T47D (cell line): Measurements from ENCODE around the gene ACOX3.

Experiments used
- DNase-seq, 2 experiments: peaks; one replicate each; pipeline versions ENCODE4 v3.0.0 to v3.0.0-alpha.2; 2011 to 2012; ENCODE audit warnings: low read depth in 1 of 2, low spot score in 1 of 2
- JUND ChIP-seq: IDR thresholded peaks from 2 replicates; pipeline ENCODE4 v1.6.1; 2012; ENCODE audit warnings: low read depth
- in situ Hi-C: cut with HindIII; loops from 2 replicates; pipeline ENCODE4 v1.10.0; 2016; ENCODE audit warnings: low sequenced_read_pairs, low pct_unique_long_range_greater_than_20kb

Gene ACOX3

DNA sequence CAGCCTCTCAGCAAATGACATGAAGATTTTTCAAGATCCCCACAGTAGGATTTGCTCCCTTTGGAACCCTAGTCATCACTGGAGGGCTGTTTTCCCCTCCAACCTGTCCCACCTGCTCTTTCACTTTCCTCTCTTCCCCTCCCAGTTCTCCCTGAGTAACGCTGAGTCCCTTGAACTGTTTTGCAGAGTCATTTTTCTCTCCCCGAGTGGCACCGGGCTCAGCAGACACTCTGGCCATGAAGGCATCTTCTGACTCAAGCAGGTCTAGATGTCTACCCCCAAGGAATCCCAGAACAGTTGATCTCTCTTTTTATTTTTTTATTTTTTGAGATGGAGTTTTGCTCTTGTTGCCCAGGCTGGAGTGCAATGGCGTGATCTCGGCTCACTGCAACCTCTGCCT is 118.8 kb downstream of the ACOX3 start:
- in situ Hi-C loops = no loop called here
- TF ChIP-seq JUND = no peak
- no peak for DNase-seq

DNA sequence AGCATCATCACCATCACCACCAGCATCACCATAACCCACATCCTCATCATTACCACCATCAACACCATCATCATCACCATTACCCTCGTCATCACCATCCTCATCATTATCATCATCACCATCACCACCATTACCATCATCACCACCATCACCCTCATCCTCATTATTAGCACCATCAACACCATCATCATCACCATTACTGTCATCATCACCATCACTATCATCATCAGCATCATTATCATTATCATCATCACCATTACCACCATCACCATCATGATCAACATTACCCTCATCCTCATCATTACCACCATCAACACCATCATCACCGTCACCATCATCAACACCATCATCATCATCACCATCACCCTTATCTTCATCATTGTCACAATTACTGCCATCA is 119.3 kb downstream of the ACOX3 start:
- DNase-seq = no peak
- no peak for TF ChIP-seq JUND
- in situ Hi-C loops = no loop called here

DNA sequence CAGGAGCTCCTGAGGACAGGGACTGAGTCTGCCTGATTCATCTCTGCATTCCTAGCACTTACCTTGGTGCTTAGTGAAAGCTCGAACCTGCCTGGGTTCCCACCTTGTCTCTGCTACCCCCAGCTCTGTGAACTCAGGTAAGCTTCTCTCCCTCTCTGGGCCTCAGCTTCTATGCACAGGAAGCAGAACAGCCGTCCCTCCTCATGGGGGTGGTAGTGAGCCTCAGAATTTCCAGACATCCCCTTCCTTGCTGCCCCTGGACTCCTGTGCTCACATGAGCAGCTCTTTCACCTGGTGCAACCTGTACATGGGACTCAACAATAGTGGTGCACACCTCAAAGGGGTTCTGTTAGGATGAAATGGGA is 120.2 kb downstream of the ACOX3 start:
- in situ Hi-C loops = no loop called here
- no peak for DNase-seq
- no peak for TF ChIP-seq JUND

DNA sequence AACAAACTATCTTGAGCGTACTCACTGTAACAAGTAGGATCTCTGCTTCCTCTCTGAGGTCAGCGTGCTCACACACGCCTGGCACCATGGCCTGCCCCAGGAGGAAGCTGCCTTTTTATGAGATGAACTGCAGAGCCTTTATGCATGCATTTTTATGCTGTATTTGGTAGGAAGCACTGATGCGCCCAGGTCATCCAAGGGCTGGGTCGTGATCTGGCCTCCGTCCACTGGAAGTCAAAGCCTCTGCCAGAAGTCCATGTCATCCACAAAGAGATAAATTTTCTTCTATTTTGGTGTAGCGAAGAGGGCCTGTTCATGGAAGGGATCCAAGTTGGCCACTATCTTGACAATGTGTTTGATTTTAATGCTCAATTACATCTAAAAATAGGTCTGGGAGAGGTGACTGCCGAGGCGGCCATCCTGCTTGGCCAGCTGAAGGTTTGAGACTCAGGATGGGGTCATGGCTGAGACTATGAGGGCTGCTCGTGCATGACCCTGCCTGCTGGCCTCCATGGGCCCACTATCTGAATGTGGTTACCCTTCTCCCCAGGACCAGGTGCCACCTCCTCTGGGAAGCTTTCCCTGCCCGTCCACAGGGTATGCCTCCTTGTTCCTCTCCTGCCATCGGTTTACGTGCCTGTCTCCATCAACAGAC is 120.7 kb downstream of the ACOX3 start:
- DNase-seq = no peak
- no peak for TF ChIP-seq JUND
- in situ Hi-C loops = no loop called here

DNA sequence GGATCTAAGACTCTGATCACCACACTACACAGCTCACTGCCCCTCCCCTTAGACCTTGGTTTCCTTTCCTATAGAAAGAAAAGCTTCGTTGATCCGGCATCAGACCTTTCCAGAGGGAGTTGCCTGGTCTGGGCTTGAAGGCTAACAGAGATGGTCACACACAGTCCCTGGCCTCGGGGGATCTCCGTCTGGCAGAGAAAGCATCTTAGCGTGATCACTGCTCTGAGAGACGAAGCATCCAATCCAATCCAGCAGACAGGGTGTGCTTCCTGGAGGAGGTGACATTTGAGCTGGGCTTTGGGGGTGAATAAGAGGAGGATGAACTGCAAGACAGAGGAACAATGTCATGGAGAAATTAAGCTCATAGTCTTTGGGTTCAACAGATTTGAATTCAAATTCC is 121.5 kb downstream of the ACOX3 start:
- no peak for DNase-seq
- TF ChIP-seq JUND = no peak
- in situ Hi-C loops = no loop called here

DNA sequence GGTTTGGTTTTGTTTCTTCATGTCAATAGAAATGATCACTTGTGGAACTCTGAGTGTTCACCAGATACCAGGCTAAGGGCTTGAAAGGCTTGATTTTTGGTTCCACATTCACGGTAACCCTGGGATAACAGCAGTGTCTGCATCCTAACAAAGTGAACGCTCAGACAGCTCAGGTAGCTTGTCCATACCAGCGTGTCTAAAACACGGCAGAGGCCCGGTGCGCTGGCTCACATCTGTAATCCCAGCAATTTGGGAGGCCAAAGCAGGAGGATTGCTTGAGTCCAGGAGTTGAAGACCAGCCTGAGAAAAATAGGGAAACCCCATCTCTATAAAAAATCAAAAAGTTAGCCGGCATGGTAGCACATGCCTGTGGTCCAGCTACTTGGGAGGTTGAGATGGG is 122.0 kb downstream of the ACOX3 start:
- in situ Hi-C loops = no loop called here
- no peak for DNase-seq
- no peak for TF ChIP-seq JUND

DNA sequence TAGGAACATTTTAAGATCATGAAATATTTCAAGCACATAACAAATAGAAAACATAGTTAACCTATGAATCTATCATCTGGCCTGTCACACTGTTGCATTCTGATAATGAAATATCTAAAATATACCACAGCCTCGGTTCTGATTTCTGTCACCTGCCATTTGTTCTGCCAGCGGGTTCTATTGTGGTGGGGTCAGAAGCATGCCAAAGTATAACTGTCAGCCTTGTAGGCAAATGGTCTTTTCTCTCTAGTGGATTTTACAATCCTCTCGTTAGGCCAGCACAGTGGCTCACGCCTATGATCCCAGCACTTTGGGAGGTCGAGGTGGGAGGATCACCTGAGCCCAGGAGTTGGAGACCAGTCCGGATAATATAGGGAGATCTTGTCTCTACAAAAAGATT is 123.0 kb downstream of the ACOX3 start:
- no peak for DNase-seq
- in situ Hi-C loops = no loop called here
- TF ChIP-seq JUND = no peak

DNA sequence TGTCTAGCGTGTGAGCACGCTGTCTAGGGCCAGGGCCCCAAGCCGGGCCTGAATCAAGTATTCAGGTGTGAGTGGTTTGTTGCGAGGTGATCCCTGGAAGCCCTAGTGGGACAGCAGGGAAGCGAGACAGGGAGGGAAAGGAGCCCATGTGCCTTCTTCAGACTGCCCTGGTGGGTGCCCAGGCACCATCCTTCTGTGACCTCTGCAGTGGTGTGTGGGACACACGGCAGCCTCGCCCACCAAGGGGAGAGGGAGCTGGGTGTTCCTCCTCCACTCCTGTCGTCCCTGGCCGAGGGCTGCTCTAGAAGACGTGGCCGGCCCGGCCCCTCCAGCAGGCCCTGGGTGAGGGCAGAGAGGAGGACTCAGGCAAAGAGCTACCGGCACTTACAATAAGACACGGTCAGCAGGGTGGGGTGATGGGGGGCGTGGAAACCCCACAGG is 123.6 kb downstream of the ACOX3 start:
- in situ Hi-C loops = no loop called here
- no peak for TF ChIP-seq JUND
- no peak for DNase-seq
